GM12878 (cell line): Measurements from ENCODE around the gene PPP1R1A.

Experiments
- ATF2 ChIP-seq: IDR thresholded peaks from 2 replicates; pipeline ENCODE4 v1.6.1; 2012; ENCODE audit warnings: low read length, inconsistent platforms
- BCL3 ChIP-seq: IDR thresholded peaks from 2 replicates; pipeline ENCODE4 v1.6.1; 2011; ENCODE audit warnings: borderline replicate concordance, low read depth, mild to moderate bottlenecking, moderate library complexity, low read length; ENCODE audit not compliant: insufficient read depth, poor library complexity, severe bottlenecking
- CTCF ChIP-seq, 3 experiments: IDR thresholded peaks in 2 of 3; conservative IDR thresholded peaks in 1 of 3; 2 replicates each; pipeline ENCODE4 v1.5.1; 2011; ENCODE audit warnings: low read depth in 3 of 3, low read length in 3 of 3, mild to moderate bottlenecking in 3 of 3, control low read depth in 2 of 3, moderate library complexity in 2 of 3, inconsistent platforms in 1 of 3, mixed read lengths in 1 of 3; ENCODE audit not compliant: control insufficient read depth in 2 of 3, insufficient read depth in 1 of 3; ENCODE audit errors: extremely low read depth in 1 of 3
- EGR1 ChIP-seq, 2 experiments: IDR thresholded peaks; 1 replicate in 1 of 2; 2 replicates in 1 of 2; pipeline ENCODE4 v1.6.1; 2011 to 2012; ENCODE audit warnings: low read depth in 2 of 2, low read length in 2 of 2, borderline replicate concordance in 1 of 2, mild to moderate bottlenecking in 1 of 2, moderate library complexity in 1 of 2
- MAX ChIP-seq: IDR thresholded peaks from 2 replicates; pipeline ENCODE4 v1.6.1; 2012; ENCODE audit warnings: low read depth, low read length, improper control_type of control experiment
- POLR2AphosphoS5 ChIP-seq: IDR thresholded peaks from 2 replicates; pipeline ENCODE4 v1.6.1; 2011; ENCODE audit warnings: mild to moderate bottlenecking, low read length, inconsistent platforms
- RAD21 ChIP-seq: IDR thresholded peaks from 2 replicates; pipeline ENCODE4 v1.6.1; 2011; ENCODE audit warnings: mild to moderate bottlenecking, low read depth, low read length, moderate library complexity; ENCODE audit not compliant: insufficient read depth
- RCOR1 ChIP-seq: conservative IDR thresholded peaks from 2 replicates; pipeline ENCODE4 v1.6.1; 2012; ENCODE audit warnings: low read depth, low read length, improper control_type of control experiment
- SP1 ChIP-seq: IDR thresholded peaks from one replicate; pipeline ENCODE4 v1.6.1; 2011; ENCODE audit warnings: low read depth, low read length
- TCF12 ChIP-seq: IDR thresholded peaks from 2 replicates; pipeline ENCODE4 v1.6.1; 2011; ENCODE audit warnings: low read depth, mild to moderate bottlenecking, low read length
- YY1 ChIP-seq: IDR thresholded peaks from 2 replicates; pipeline ENCODE4 v1.6.1; 2011; ENCODE audit warnings: low read depth, mild to moderate bottlenecking, low read length
- ZBTB33 ChIP-seq: fragments of 450-650 bp; IDR thresholded peaks from 2 replicates; pipeline ENCODE4 v1.6.1; 2017; ENCODE audit warnings: mild to moderate bottlenecking
- ZBTB4 ChIP-seq: fragments of 450-650 bp; formaldehyde crosslinking; IDR thresholded peaks from 2 replicates; pipeline ENCODE4 v1.4.0; 2022; ENCODE audit warnings: mild to moderate bottlenecking, moderate library complexity

GRCh38 chr12:54543526-54543925, 44.9 kb downstream of the PPP1R1A start:
- no peak for TF ChIP-seq RAD21
- TF ChIP-seq RCOR1 = no peak
- TF ChIP-seq CTCF (IDR thresholded peaks at IDR 0.05 in 2 of 3, conservative IDR thresholded peaks at IDR 0.05 in 1 of 3; ENCODE audit: control insufficient read depth in 2 of 3, extremely low read depth in 1 of 3, insufficient read depth in 1 of 3, low read depth in 3 of 3, low read length in 3 of 3) = no peak
- no peak for TF ChIP-seq SP1
- TF ChIP-seq BCL3 = no peak
- TF ChIP-seq EGR1 (IDR thresholded peaks at IDR 0.05; ENCODE audit: borderline replicate concordance in 1 of 2, low read depth in 2 of 2, low read length in 2 of 2) = no peak
- no peak for TF ChIP-seq TCF12
- TF ChIP-seq POLR2AphosphoS5 = no peak
- no peak for TF ChIP-seq ATF2
- no peak for TF ChIP-seq ZBTB33
- no peak for TF ChIP-seq YY1
- TF ChIP-seq ZBTB4 = no peak
- no peak for TF ChIP-seq MAX
